IMR-90 (cell line): ENCODE measurements around the gene BUD23. TPM values are rescaled to one million over a fixed set of nuclear protein-coding genes. Genes with fewer than 3 reads are reported as not detected.

Experiments
- ATAC-seq: fragments of 200-7000 bp; cut with Tn5 transposase; 2 replicates; pipeline ENCODE4 v1.9.1; 2020; ENCODE audit warnings: low read depth, mild to moderate bottlenecking, moderate library complexity
- BruUV-seq: library from RNA; stranded (reverse); fragments of 400-500 nt; replicated peaks from 2 replicates; lab custom pipeline; 2021; lab: Mats Ljungman, UMichigan
- CTCF ChIA-PET: fragments of 300-600 bp; formaldehyde crosslinking; extraction: SDS; loops from one replicate; lab custom pipeline; 2021; ENCODE audit warnings: antibody characterized with exemption; lab: Yijun Ruan, JAX
- POLR2A ChIA-PET: fragments of 300-600 bp; sonication (Branson Sonifier 250); formaldehyde crosslinking; loops from one replicate; lab custom pipeline; 2022; ENCODE audit warnings: antibody characterized with exemption; ENCODE audit not compliant: unreplicated experiment; lab: Charles Lee
- DNase-seq: peaks from one replicate; pipeline ENCODE4 v3.0.0; 2013
- H2AFZ ChIP-seq: replicated peaks from 2 replicates; pipeline ENCODE3; 2013; ENCODE audit warnings: low read length, mild to moderate bottlenecking; ENCODE audit not compliant: poor library complexity
- H2AK5ac ChIP-seq: 2 replicates; pipeline ENCODE4 v1.6.1; 2013; ENCODE audit warnings: low read depth, low read length, inconsistent platforms
- H2AK9ac ChIP-seq: replicated peaks from 2 replicates; pipeline ENCODE3; 2013; ENCODE audit warnings: mild to moderate bottlenecking, low read depth, low read length, moderate library complexity; ENCODE audit not compliant: poor library complexity
- H2BK120ac ChIP-seq: 2 replicates; pipeline ENCODE4 v1.6.1; 2013; ENCODE audit warnings: low read depth, low read length, inconsistent platforms
- H2BK15ac ChIP-seq: 3 replicates; pipeline ENCODE4 v1.6.1; 2013; ENCODE audit warnings: low read depth, low read length, inconsistent platforms
- H2BK20ac ChIP-seq: 2 replicates; pipeline ENCODE4 v1.6.1; 2013; ENCODE audit warnings: low read depth, mild to moderate bottlenecking, inconsistent platforms, low read length, moderate library complexity
- H2BK5ac ChIP-seq: 2 replicates; pipeline ENCODE4 v1.6.1; 2013; ENCODE audit warnings: mild to moderate bottlenecking, low read depth, low read length, inconsistent platforms; ENCODE audit not compliant: poor library complexity, severe bottlenecking
- H3K14ac ChIP-seq: replicated peaks from 2 replicates; pipeline ENCODE4 v1.6.1; 2013; ENCODE audit warnings: low read depth, low read length, inconsistent platforms
- H3K18ac ChIP-seq: 2 replicates; pipeline ENCODE4 v1.6.1; 2013; ENCODE audit warnings: low read depth, low read length, control low read depth
- H3K23ac ChIP-seq: 2 replicates; pipeline ENCODE4 v1.6.1; 2013; ENCODE audit warnings: low read depth, low read length, inconsistent platforms
- H3K27ac ChIP-seq: 2 replicates; pipeline ENCODE4 v1.5.1; 2013; ENCODE audit warnings: mild to moderate bottlenecking, control low read depth, low read length; ENCODE audit not compliant: insufficient read depth
- H3K27me3 ChIP-seq: 2 replicates; pipeline ENCODE4 v1.6.1; 2013; ENCODE audit warnings: low read length; ENCODE audit not compliant: control insufficient read depth, insufficient read depth
- H3K36me3 ChIP-seq: 2 replicates; pipeline ENCODE4 v1.6.1; 2013; ENCODE audit warnings: low read length, mixed read lengths; ENCODE audit not compliant: control insufficient read depth, insufficient read depth
- H3K4ac ChIP-seq: 2 replicates; pipeline ENCODE4 v1.6.1; 2013; ENCODE audit warnings: low read depth, low read length, inconsistent platforms
- H3K4me1 ChIP-seq: 2 replicates; pipeline ENCODE4 v1.6.1; 2013; ENCODE audit warnings: low read length, mixed read lengths; ENCODE audit not compliant: control insufficient read depth, insufficient read depth
- H3K4me2 ChIP-seq: 2 replicates; pipeline ENCODE4 v1.6.1; 2013; ENCODE audit warnings: low read depth, mild to moderate bottlenecking, control low read depth, low read length, moderate library complexity
- H3K4me3 ChIP-seq: 2 replicates; pipeline ENCODE4 v1.5.1; 2013; ENCODE audit warnings: low read depth, mild to moderate bottlenecking, control low read depth, low read length, moderate library complexity; ENCODE audit not compliant: insufficient read depth
- H3K56ac ChIP-seq: 2 replicates; pipeline ENCODE4 v1.6.1; 2013; ENCODE audit warnings: low read length, inconsistent platforms; ENCODE audit not compliant: insufficient read depth; ENCODE audit errors: extremely low read depth
- H3K79me1 ChIP-seq, 2 experiments: 2 replicates each; pipeline ENCODE4 v1.6.1; 2013; ENCODE audit warnings: low read length in 2 of 2, inconsistent platforms in 1 of 2, low read depth in 1 of 2
- H3K9ac ChIP-seq: 2 replicates; pipeline ENCODE4 v1.6.1; 2013; ENCODE audit warnings: low read depth, low read length, control low read depth
- H3K9me1 ChIP-seq: 2 replicates; pipeline ENCODE4 v1.6.1; 2013; ENCODE audit warnings: low read length, inconsistent platforms; ENCODE audit not compliant: insufficient read depth
- H3K9me3 ChIP-seq: 2 replicates; pipeline ENCODE4 v1.6.1; 2013; ENCODE audit warnings: low read length; ENCODE audit not compliant: control insufficient read depth, insufficient read depth
- H4K20me1 ChIP-seq: 2 replicates; pipeline ENCODE4 v1.6.1; 2013; ENCODE audit warnings: low read length, inconsistent platforms; ENCODE audit not compliant: insufficient read depth
- H4K5ac ChIP-seq: 2 replicates; pipeline ENCODE4 v1.6.1; 2013; ENCODE audit warnings: mild to moderate bottlenecking, low read depth, low read length, control low read depth
- H4K8ac ChIP-seq, 2 experiments: 2 replicates each; pipeline ENCODE4 v1.6.1; 2013; ENCODE audit warnings: low read depth in 2 of 2, low read length in 2 of 2, control low read depth in 1 of 2, inconsistent platforms in 1 of 2
- H4K91ac ChIP-seq: 2 replicates; pipeline ENCODE4 v1.6.1; 2013; ENCODE audit warnings: low read depth, low read length, inconsistent platforms; ENCODE audit not compliant: insufficient read depth
- BHLHE40 ChIP-seq: fragments of 150-350 bp; IDR thresholded peaks from 2 replicates; pipeline ENCODE4 v1.6.1; 2016; ENCODE audit warnings: mild to moderate bottlenecking, low read depth, low read length
- CEBPB ChIP-seq: IDR thresholded peaks from 2 replicates; pipeline ENCODE4 v1.6.1; 2012; ENCODE audit warnings: low read depth, low read length, improper control_type of control experiment
- CHD1 ChIP-seq: IDR thresholded peaks from 2 replicates; pipeline ENCODE4 v1.6.1; 2012; ENCODE audit warnings: low read depth, low read length, improper control_type of control experiment
- MAZ ChIP-seq: IDR thresholded peaks from 2 replicates; pipeline ENCODE4 v1.6.1; 2012; ENCODE audit warnings: low read depth, mild to moderate bottlenecking, low read length, improper control_type of control experiment, moderate library complexity, borderline replicate concordance
- POLR2A ChIP-seq: IDR thresholded peaks from 2 replicates; pipeline ENCODE4 v1.6.1; 2012; ENCODE audit warnings: mild to moderate bottlenecking, low read depth, low read length
- RAD21 ChIP-seq: IDR thresholded peaks from 2 replicates; pipeline ENCODE4 v1.6.1; 2012; ENCODE audit warnings: low read length, improper control_type of control experiment
- RFX5 ChIP-seq: IDR thresholded peaks from 2 replicates; pipeline ENCODE4 v1.8.0; 2012; ENCODE audit warnings: low read depth, mild to moderate bottlenecking, low read length, moderate library complexity
- SMC3 ChIP-seq: fragments of 150-350 bp; IDR thresholded peaks from 2 replicates; pipeline ENCODE4 v1.6.1; 2016; ENCODE audit warnings: low read depth, mild to moderate bottlenecking, antibody characterized with exemption, low read length, moderate library complexity
- WGBS, 2 experiments: methylation state at CpG; one replicate each; pipeline versions ENCODE4 v1.1.5 to v1.1.7; 2013; ENCODE audit warnings: missing lambda C conversion rate in 2 of 2; ENCODE audit not compliant: insufficient read length in 1 of 2; ENCODE audit errors: extremely low coverage in 2 of 2; 5-methylcytosine and 5-hydroxymethylcytosine counted together
- dilution Hi-C: fragments of 300-500 bp; cut with HindIII; formaldehyde crosslinking; loops from one replicate; pipeline ENCODE4 v1.14.3; 2018; ENCODE audit warnings: low sequenced_read_pairs; ENCODE audit not compliant: unreplicated experiment
- in situ Hi-C: fragments of 300-500 bp; cut with MboI; formaldehyde crosslinking; loops from 3 replicates; pipeline ENCODE4 v1.14.3; 2019; ENCODE audit warnings: low sequenced_read_pairs, inconsistent platforms, mixed read lengths
- intact Hi-C: fragments of 100-400 bp; cut with micrococcal nuclease; formaldehyde crosslinking; loops from 2 replicates; pipeline ENCODE4 v1.10.0; 2022
- polyA plus RNA-seq, 3 experiments: library from polyadenylated mRNA; depleted of rRNA; stranded (reverse); fragments of >200 nt; gene quantifications; 2 replicates each; pipeline ENCODE4 v1.2.3, GENCODE V29; 2012; ENCODE audit warnings: low replicate concordance in 1 of 3
- total RNA-seq: library from RNA; depleted of rRNA; stranded (reverse); fragments of >200 nt; gene quantifications from 2 replicates; pipeline ENCODE4 v1.2.3, GENCODE V29; 2012
- TF ChIP-seq, protein P1 (sequence below): conservative IDR thresholded peaks from 2 replicates; pipeline ENCODE4 v1.5.1; 2012; ENCODE audit warnings: mild to moderate bottlenecking, low read depth, low read length, improper control_type of control experiment
- TF ChIP-seq, protein P2 (sequence below): fragments of 150-350 bp; IDR thresholded peaks from 2 replicates; pipeline ENCODE4 v1.6.1; 2017; ENCODE audit warnings: mild to moderate bottlenecking, antibody characterized with exemption, low read length, low read depth

The BUD23 gene
- total and polyA plus RNA-seq, 2 of the 4 experiments (the other 2 are of a cell fraction): 35.7 to 65.2 TPM

DNA sequence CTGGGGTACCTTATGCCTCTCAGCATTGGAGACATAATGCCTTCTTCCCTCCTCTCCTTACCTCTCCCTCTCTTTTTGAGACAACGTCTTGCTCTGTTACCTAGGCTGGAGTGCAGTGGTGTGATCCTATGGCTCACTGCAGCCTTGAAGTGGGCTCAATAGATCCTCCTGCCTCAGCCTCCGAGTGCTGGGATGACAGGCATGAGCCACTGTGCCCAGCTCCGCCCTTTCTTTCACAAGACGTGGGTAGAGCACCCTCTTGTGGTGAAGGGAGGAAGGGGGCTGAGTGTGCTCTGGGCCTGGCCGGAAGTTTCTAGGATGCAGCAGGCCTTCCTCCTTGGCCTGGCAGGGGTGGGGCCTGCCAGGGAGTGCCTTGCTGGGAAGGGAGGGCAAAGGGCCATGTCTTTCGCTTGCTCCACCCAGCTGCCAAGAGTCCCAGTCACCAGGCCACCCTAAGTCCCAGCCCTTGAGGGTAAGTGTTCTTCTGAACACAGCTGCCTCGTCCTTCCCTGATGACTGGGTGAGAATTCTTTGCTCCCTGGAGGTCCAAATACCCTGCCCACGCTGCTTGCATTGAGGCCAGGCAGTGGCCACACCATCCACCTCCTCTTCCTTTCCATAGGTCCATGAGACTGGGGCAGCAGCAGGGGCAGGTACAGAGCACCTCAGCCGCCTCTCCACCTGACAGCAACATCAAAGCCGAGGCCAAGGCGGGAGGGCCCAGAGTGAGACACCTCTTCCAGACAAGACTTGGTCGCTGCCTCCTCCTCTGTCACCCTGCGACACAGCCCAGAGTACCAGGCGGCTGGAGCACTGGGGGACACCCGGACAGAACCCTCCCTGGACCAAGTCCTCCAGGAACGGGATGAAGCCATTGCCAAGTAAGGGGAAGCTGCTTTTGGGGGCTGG is 51.5 kb downstream of the BUD23 start:
- Histone ChIP-seq H3K27ac (no peak overlapping the region; the same call in 1 of the 2 replicates), H3K56ac (no peak overlapping the region), H2BK20ac (no peak overlapping the region), H3K9me1 (peaks cover 8% of the 10 kb centered on the region), H2BK5ac (peak overlapping the region; percentile 40), H2AFZ (peak overlapping the region; percentile 88), H3K9ac (no peak overlapping the region), H3K23ac (no peak overlapping the region), H3K36me3 (0 out of 2 replicates have a peak, but pooled peaks cover 6% of the 10 kb centered on the region), H3K4ac (peak overlapping the region; percentile 73), H3K79me1 (peaks cover 5 to 27% of the 10 kb centered on the region in 2 experiments; a peak in 3 of 4 replicates), H2AK5ac (peak overlapping the region; percentile 83), H4K91ac (peak overlapping the region; percentile 44; the same call in 1 of the 2 replicates), H3K14ac (no peak overlapping the region), H4K8ac (peak overlapping the region; percentile 18 to 82; a peak in 3 of 4 replicates), H3K4me1 (peaks cover 7% of the 10 kb centered on the region), H4K5ac (peak overlapping the region; percentile 31; the same call in 1 of the 2 replicates), H3K9me3 (no peaks in the 10 kb centered on the region), H2BK15ac (no peak overlapping the region), H3K18ac (no peak overlapping the region), H2BK120ac (no peak overlapping the region), H3K27me3 (no peaks in the 10 kb centered on the region), H3K4me3 (no peak overlapping the region), H3K4me2 (no peak overlapping the region), H4K20me1 (peaks cover 3% of the 10 kb centered on the region; the same call in 1 of the 2 replicates), H2AK9ac (peak overlapping the region; percentile 78)
- BruUV-seq: no TSS peak
- in situ Hi-C loops (loop anchor here (5.0 kb wide), 1 partner anchor 128 kb away; no protein-coding TSS in a partner anchor), intact Hi-C loops (loop anchor here (5.0 kb wide), 1 partner anchor 117 kb away; no protein-coding TSS in a partner anchor), dilution Hi-C loops (no loop called here)
- WGBS, 2 experiments: no CpG with 5 or more reads among the region's 16 CpGs
- DNase-seq (peak; percentile 72), ATAC-seq (peak; percentile 33)
- CTCF ChIA-PET: interaction anchor here (0.6 kb wide), 2 partner anchors 50 to 223 kb away, joined by 3 to 5 read pairs; no protein-coding TSS in a partner anchor
- POLR2A ChIA-PET: interaction anchor here (0.6 kb wide), 1 partner anchor 128 kb away, joined by 4 read pairs; no protein-coding TSS in a partner anchor
- peak; percentile 54 for TF ChIP-seq MAZ
- TF ChIP-seq, protein P1, sequence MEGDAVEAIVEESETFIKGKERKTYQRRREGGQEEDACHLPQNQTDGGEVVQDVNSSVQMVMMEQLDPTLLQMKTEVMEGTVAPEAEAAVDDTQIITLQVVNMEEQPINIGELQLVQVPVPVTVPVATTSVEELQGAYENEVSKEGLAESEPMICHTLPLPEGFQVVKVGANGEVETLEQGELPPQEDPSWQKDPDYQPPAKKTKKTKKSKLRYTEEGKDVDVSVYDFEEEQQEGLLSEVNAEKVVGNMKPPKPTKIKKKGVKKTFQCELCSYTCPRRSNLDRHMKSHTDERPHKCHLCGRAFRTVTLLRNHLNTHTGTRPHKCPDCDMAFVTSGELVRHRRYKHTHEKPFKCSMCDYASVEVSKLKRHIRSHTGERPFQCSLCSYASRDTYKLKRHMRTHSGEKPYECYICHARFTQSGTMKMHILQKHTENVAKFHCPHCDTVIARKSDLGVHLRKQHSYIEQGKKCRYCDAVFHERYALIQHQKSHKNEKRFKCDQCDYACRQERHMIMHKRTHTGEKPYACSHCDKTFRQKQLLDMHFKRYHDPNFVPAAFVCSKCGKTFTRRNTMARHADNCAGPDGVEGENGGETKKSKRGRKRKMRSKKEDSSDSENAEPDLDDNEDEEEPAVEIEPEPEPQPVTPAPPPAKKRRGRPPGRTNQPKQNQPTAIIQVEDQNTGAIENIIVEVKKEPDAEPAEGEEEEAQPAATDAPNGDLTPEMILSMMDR: peak; percentile 74
- peak; percentile 78 for TF ChIP-seq CEBPB
- TF ChIP-seq, protein P2, sequence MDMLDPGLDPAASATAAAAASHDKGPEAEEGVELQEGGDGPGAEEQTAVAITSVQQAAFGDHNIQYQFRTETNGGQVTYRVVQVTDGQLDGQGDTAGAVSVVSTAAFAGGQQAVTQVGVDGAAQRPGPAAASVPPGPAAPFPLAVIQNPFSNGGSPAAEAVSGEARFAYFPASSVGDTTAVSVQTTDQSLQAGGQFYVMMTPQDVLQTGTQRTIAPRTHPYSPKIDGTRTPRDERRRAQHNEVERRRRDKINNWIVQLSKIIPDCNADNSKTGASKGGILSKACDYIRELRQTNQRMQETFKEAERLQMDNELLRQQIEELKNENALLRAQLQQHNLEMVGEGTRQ: no peak
- no peak for TF ChIP-seq BHLHE40
- TF ChIP-seq POLR2A: no peak; the same call in 1 of the 2 replicates
- TF ChIP-seq SMC3: peak; percentile 65
- TF ChIP-seq RFX5: no peak
- no peak for TF ChIP-seq CHD1
- peak; percentile 82 for TF ChIP-seq RAD21
